HG02938 (cell line): Measurements from ENCODE around the gene GDF7.
"Not testable (repeated sequence)": the region's sequence is repeated elsewhere in the genome, so short reads cannot be mapped to it uniquely, and the experiment has no call there.

Experiments
- ATAC-seq: cut with Tn5 transposase; IDR thresholded peaks from one replicate; pipeline ENCODE4 v1.9.1; 2021; ENCODE audit warnings: mild to moderate bottlenecking, moderate library complexity; ENCODE audit not compliant: unreplicated experiment

The GDF7 gene

GRCh38 chr2:20693317-20693716 lies 26.4 kb downstream of the GDF7 start:
- ATAC-seq, result no peak

GRCh38 chr2:20696366-20696765 lies 29.4 kb downstream of the GDF7 start:
- no peak for ATAC-seq

- no peak for ATAC-seq
Observed at GRCh38 chr2:20697322-20697934, 30.5 kb downstream of the GDF7 start.

GRCh38 chr2:20698916-20699613 lies 32.1 kb downstream of the GDF7 start:
- no peak for ATAC-seq

- ATAC-seq, result no peak
Observed at GRCh38 chr2:20702563-20702962, 35.6 kb downstream of the GDF7 start.

- ATAC-seq, result no peak
Observed at GRCh38 chr2:20704886-20705285, 37.9 kb downstream of the GDF7 start.

- ATAC-seq, result no peak
Observed at GRCh38 chr2:20706217-20706616, 39.3 kb downstream of the GDF7 start.

- ATAC-seq, result no peak
Observed at GRCh38 chr2:20706786-20707185, 39.8 kb downstream of the GDF7 start.

- no peak for ATAC-seq
Observed at GRCh38 chr2:20707601-20708000, 40.7 kb downstream of the GDF7 start.

GRCh38 chr2:20711641-20712040 lies 44.7 kb downstream of the GDF7 start:
- not testable (repeated sequence) for ATAC-seq

GRCh38 chr2:20713585-20713984 lies 46.6 kb downstream of the GDF7 start:
- ATAC-seq, result not testable (repeated sequence)

- ATAC-seq, result not testable (repeated sequence)
Observed at GRCh38 chr2:20714412-20714811, 47.5 kb downstream of the GDF7 start.

GRCh38 chr2:20716164-20716563 lies 49.2 kb downstream of the GDF7 start:
- not testable (repeated sequence) for ATAC-seq

GRCh38 chr2:20717641-20718040 lies 50.7 kb downstream of the GDF7 start:
- ATAC-seq, result no peak

GRCh38 chr2:20722592-20723240 lies 55.8 kb downstream of the GDF7 start:
- no peak for ATAC-seq

- ATAC-seq, result no peak
Observed at GRCh38 chr2:20723543-20723942, 56.6 kb downstream of the GDF7 start.

- ATAC-seq, result no peak
Observed at GRCh38 chr2:20724500-20725053, 57.6 kb downstream of the GDF7 start.

- no peak for ATAC-seq
Observed at GRCh38 chr2:20725782-20726181, 58.8 kb downstream of the GDF7 start.

GRCh38 chr2:20726913-20727312 lies 60.0 kb downstream of the GDF7 start:
- no peak for ATAC-seq

- no peak for ATAC-seq
Observed at GRCh38 chr2:20728114-20728758, 61.3 kb downstream of the GDF7 start.
